H9 (cell line): Measurements from ENCODE around the gene ZNF836. TPM values are rescaled to one million over a fixed set of nuclear protein-coding genes. Genes with fewer than 3 reads are reported as not detected.

Experiments
- DNase-seq: peaks from one replicate; pipeline ENCODE4 v3.0.0-alpha.2; 2017
- H2AFZ ChIP-seq: one replicate; pipeline ENCODE4 v1.6.1; 2013; ENCODE audit warnings: mild to moderate bottlenecking, low read length, control low read depth, moderate library complexity
- H2AK5ac ChIP-seq: 2 replicates; pipeline ENCODE4 v1.6.1; 2013; ENCODE audit warnings: low read length, control low read depth, mixed read lengths; ENCODE audit not compliant: insufficient read length
- H2BK120ac ChIP-seq: one replicate; pipeline ENCODE4 v1.6.1; 2013; ENCODE audit warnings: low read depth, mild to moderate bottlenecking, low read length, control low read depth, inconsistent platforms; ENCODE audit not compliant: poor library complexity, severe bottlenecking
- H2BK12ac ChIP-seq: 2 replicates; pipeline ENCODE4 v1.6.1; 2013; ENCODE audit warnings: low read length, control low read depth, mixed read lengths, low read depth; ENCODE audit not compliant: insufficient read length
- H2BK15ac ChIP-seq: 2 replicates; pipeline ENCODE4 v1.6.1; 2013; ENCODE audit warnings: low read depth, low read length, control low read depth
- H2BK20ac ChIP-seq: one replicate; pipeline ENCODE4 v1.6.1; 2013; ENCODE audit warnings: low read depth, mild to moderate bottlenecking, low read length, control low read depth, inconsistent platforms; ENCODE audit not compliant: poor library complexity, severe bottlenecking
- H2BK5ac ChIP-seq: 2 replicates; pipeline ENCODE4 v1.6.1; 2013; ENCODE audit warnings: low read length, control low read depth, mixed read lengths; ENCODE audit not compliant: insufficient read length
- H3K14ac ChIP-seq: 2 replicates; pipeline ENCODE4 v1.6.1; 2013; ENCODE audit warnings: low read length, control low read depth; ENCODE audit not compliant: insufficient read depth
- H3K18ac ChIP-seq: 2 replicates; pipeline ENCODE4 v1.6.1; 2013; ENCODE audit warnings: low read depth, mild to moderate bottlenecking, mixed read lengths, low read length, control low read depth; ENCODE audit not compliant: insufficient read length
- H3K23ac ChIP-seq: 2 replicates; pipeline ENCODE4 v1.6.1; 2013; ENCODE audit warnings: low read length, control low read depth, mixed read lengths, low read depth; ENCODE audit not compliant: insufficient read length
- H3K23me2 ChIP-seq: 2 replicates; pipeline ENCODE4 v1.6.1; 2013; ENCODE audit warnings: low read depth, mild to moderate bottlenecking, mixed read lengths, low read length, control low read depth; ENCODE audit not compliant: insufficient read length, poor library complexity, severe bottlenecking
- H3K27ac ChIP-seq: 2 replicates; pipeline ENCODE4 v1.5.1; 2013; ENCODE audit warnings: low read length, control low read depth, mixed read lengths, low read depth; ENCODE audit not compliant: insufficient read length
- H3K27me3 ChIP-seq: 2 replicates; pipeline ENCODE4 v1.6.1; 2013; ENCODE audit warnings: low read length, control low read depth, inconsistent platforms; ENCODE audit not compliant: insufficient read depth
- H3K4ac ChIP-seq: 2 replicates; pipeline ENCODE4 v1.6.1; 2013; ENCODE audit warnings: low read depth, mild to moderate bottlenecking, control low read depth, inconsistent platforms, low read length, moderate library complexity
- H3K4me1 ChIP-seq: 2 replicates; pipeline ENCODE4 v1.6.1; 2013; ENCODE audit warnings: low read length, control low read depth, inconsistent platforms; ENCODE audit not compliant: insufficient read depth
- H3K4me2 ChIP-seq: 2 replicates; pipeline ENCODE4 v1.6.1; 2013; ENCODE audit warnings: low read length, control low read depth, mixed read lengths; ENCODE audit not compliant: insufficient read length, insufficient read depth
- H3K56ac ChIP-seq: 2 replicates; pipeline ENCODE4 v1.6.1; 2013; ENCODE audit warnings: low read depth, mild to moderate bottlenecking, mixed read lengths, low read length, control low read depth; ENCODE audit not compliant: insufficient read length
- H3K79me1 ChIP-seq: 2 replicates; pipeline ENCODE4 v1.6.1; 2013; ENCODE audit warnings: low read depth, mild to moderate bottlenecking, moderate library complexity, low read length, control low read depth, inconsistent platforms; ENCODE audit not compliant: insufficient read depth, poor library complexity, severe bottlenecking
- H3K79me2 ChIP-seq: 2 replicates; pipeline ENCODE4 v1.6.1; 2013; ENCODE audit warnings: low read length, control low read depth, inconsistent platforms; ENCODE audit not compliant: insufficient read depth
- H3K9ac ChIP-seq: 2 replicates; pipeline ENCODE4 v1.6.1; 2013; ENCODE audit warnings: low read length, control low read depth, mixed read lengths; ENCODE audit not compliant: insufficient read length; ENCODE audit errors: extremely low read depth
- H3K9me3 ChIP-seq: one replicate; pipeline ENCODE4 v1.6.1; 2013; ENCODE audit warnings: low read depth, low read length, inconsistent platforms; ENCODE audit not compliant: control insufficient read depth
- H3T11ph ChIP-seq: one replicate; pipeline ENCODE4 v1.6.1; 2013; ENCODE audit warnings: mild to moderate bottlenecking, low read length, control low read depth, inconsistent platforms
- H4K20me1 ChIP-seq: one replicate; pipeline ENCODE4 v1.6.1; 2013; ENCODE audit not compliant: control insufficient read depth, insufficient read length, insufficient read depth
- H4K5ac ChIP-seq: 2 replicates; pipeline ENCODE4 v1.6.1; 2013; ENCODE audit warnings: low read depth, mild to moderate bottlenecking, mixed read lengths, low read length, control low read depth; ENCODE audit not compliant: insufficient read length
- H4K8ac ChIP-seq: replicated peaks from 2 replicates; pipeline ENCODE4 v1.6.1; 2013; ENCODE audit warnings: low read length, control low read depth, mixed read lengths, low read depth; ENCODE audit not compliant: insufficient read length
- H4K91ac ChIP-seq: 2 replicates; pipeline ENCODE4 v1.6.1; 2013; ENCODE audit warnings: low read depth, mild to moderate bottlenecking, moderate library complexity, mixed read lengths, low read length, control low read depth; ENCODE audit not compliant: insufficient read length
- H3K27ac Mint-ChIP-seq, 3 experiments: 2 replicates in 2 of 3; 3 replicates in 1 of 3; pipeline ENCODE4 v1.8.0; 2020 to 2021; ENCODE audit warnings: mixed read lengths in 3 of 3, mild to moderate bottlenecking in 1 of 3, moderate library complexity in 1 of 3
- H3K27me3 Mint-ChIP-seq: 2 replicates; pipeline ENCODE4 v1.8.0; 2021; ENCODE audit warnings: low read depth, mild to moderate bottlenecking, moderate library complexity, mixed read lengths
- H3K36me3 Mint-ChIP-seq, 3 experiments: 2 replicates in 2 of 3; 3 replicates in 1 of 3; pipeline ENCODE4 v1.8.0; 2020 to 2021; ENCODE audit warnings: low read depth in 3 of 3, mixed read lengths in 3 of 3; ENCODE audit not compliant: insufficient read depth in 1 of 3
- H3K4me1 Mint-ChIP-seq, 2 experiments: 2 replicates each; pipeline ENCODE4 v1.8.0; 2020; ENCODE audit warnings: mixed read lengths in 2 of 2
- H3K4me3 Mint-ChIP-seq, 2 experiments: 2 replicates in 1 of 2; 3 replicates in 1 of 2; pipeline ENCODE4 v1.8.0; 2020 to 2021; ENCODE audit warnings: mild to moderate bottlenecking in 2 of 2, mixed read lengths in 2 of 2, moderate library complexity in 1 of 2
- H3K9me3 Mint-ChIP-seq, 2 experiments: 2 replicates in 1 of 2; 3 replicates in 1 of 2; pipeline ENCODE4 v1.8.0; 2020; ENCODE audit warnings: mild to moderate bottlenecking in 2 of 2, mixed read lengths in 2 of 2, moderate library complexity in 1 of 2
- CTCF ChIP-seq: fragments of 200-600 bp; sonication (generic); conservative IDR thresholded peaks from 3 replicates; pipeline ENCODE4 v1.8.0; 2021; ENCODE audit warnings: antibody characterized with exemption, mild to moderate bottlenecking
- WGBS: extraction: QIAGEN DNeasy Blood & Tissue Kit; methylation state at CpG from one replicate; pipeline ENCODE4 v1.1.7; 2013; ENCODE audit warnings: missing lambda C conversion rate, low lambda C conversion rate, mixed read lengths; ENCODE audit not compliant: insufficient read length; ENCODE audit errors: extremely low coverage; 5-methylcytosine and 5-hydroxymethylcytosine counted together
- total RNA-seq: library from RNA; stranded (reverse); gene quantifications from 2 replicates; pipeline ENCODE4 v1.2.1, GENCODE V29; 2021

ZNF836 gene
- total RNA-seq, 1 experiment from 2014 or later: 17.4 TPM

DNA sequence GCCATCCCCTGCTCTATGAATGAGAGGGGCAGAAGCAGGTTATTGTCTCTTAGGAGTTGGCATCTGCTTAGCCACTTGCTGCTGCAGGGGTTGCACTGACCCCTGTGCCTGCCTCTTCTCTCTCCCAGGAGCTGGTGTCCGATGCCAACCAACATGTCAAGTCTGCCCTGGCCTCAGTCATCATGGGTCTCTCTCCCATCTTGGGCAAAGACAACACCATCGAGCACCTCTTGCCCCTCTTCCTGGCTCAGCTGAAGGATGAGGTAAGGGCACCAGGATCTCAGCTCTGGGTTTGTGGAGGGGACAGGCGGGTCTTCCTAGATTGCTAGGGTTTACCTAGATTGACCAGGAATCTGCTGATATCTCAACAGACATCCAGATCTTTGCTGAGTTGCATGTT, 45.0 kb upstream of the ZNF836 start:
- Mint-ChIP-seq H3K4me3 (no peak overlapping the region), H3K36me3 (peaks cover 78 to 98% (median 93%) of the 10 kb centered on the region in 3 experiments)

More for the DNA sequence above, 45.0 kb upstream of the ZNF836 start:
- Histone ChIP-seq H2AK5ac (no peak overlapping the region), H3K9me3 (no peaks in the 10 kb centered on the region), H3K56ac (no peak overlapping the region), H3K23ac (no peak overlapping the region), H4K91ac (no peak overlapping the region), H3K4ac (no peak overlapping the region), H2AFZ (no peak overlapping the region), H3K18ac (no peak overlapping the region), H2BK15ac (no peak overlapping the region), H3K23me2 (no peaks in the 10 kb centered on the region), H4K20me1 (peaks cover 2% of the 10 kb centered on the region), H3T11ph (no peak overlapping the region), H3K79me1 (no peaks in the 10 kb centered on the region), H3K27ac (no peak overlapping the region), H3K4me1 (no peaks in the 10 kb centered on the region), H3K9ac (no peak overlapping the region), H3K79me2 (no peaks in the 10 kb centered on the region), H4K5ac (no peak overlapping the region), H3K4me2 (no peak overlapping the region), H2BK120ac (no peak overlapping the region), H4K8ac (no peak overlapping the region), H3K14ac (no peak overlapping the region), H2BK5ac (no peak overlapping the region), H2BK12ac (no peak overlapping the region), H2BK20ac (no peak overlapping the region), H3K27me3 (no peaks in the 10 kb centered on the region)
- DNase-seq: no peak
- H3K4me1 Mint-ChIP-seq: no peaks in the 10 kb centered on the region
- WGBS: no CpG with 5 or more reads among the region's 3 CpGs
- TF ChIP-seq CTCF: no peak
- H3K9me3 Mint-ChIP-seq: no peaks in the 10 kb centered on the region
- no peaks in the 10 kb centered on the region for H3K27me3 Mint-ChIP-seq
- no peak overlapping the region for H3K27ac Mint-ChIP-seq
